ENCODE measurements around the gene DAPK2. TPM values are rescaled to one million over a fixed set of nuclear protein-coding genes. Genes with fewer than 3 reads are reported as not detected.

DAPK2 gene
- polyA plus RNA-seq, 2 of the 4 experiments (the other 2 are of a cell fraction): 3.1 to 4.8 TPM

DNA sequence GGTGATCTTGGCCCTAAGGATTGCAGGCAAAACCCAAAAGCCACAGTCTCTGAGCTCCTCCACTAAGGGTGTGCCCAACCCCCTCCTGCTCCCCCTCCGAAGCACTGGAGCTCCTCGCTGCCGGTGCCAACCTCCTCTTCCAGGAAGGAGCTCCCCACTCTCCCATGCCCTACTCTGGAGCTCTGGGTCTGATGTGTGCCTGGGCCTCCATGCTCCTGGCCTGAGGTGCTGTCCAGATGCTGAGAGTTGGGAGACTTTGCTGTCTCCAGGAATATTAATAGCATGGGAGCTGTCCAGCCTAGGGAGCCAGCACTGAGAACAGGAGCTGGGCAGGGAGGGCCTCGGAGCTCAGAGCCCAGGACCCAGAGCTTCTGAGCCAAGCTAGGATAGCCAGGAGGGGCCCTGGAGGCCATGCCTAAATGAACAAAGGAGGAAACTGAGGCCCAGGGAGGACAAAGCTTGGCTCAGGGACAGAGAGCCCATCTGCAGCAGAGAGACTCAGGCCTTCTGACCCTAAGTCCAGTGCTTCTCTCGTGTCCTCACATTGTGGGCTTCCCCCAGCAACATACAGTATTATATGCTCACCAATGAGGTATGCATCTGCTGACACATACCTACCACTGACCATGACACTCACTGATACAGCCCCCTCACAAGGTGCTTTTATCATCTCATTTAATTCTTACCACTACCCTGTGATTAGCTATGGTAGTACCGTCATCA lies 175.6 kb downstream of the DAPK2 start:
- H3K9me3 ChIP-seq: no peaks in the 10 kb centered on the region
- TF ChIP-seq REST (IDR thresholded peaks at IDR 0.05) (peak; percentile 96), JUNB (IDR thresholded peaks at IDR 0.05) (no peak), HOXB5 (CRISPR knock-in tag; IDR thresholded peaks at IDR 0.05) (peak; percentile 96), FOXS1 (CRISPR knock-in tag; IDR thresholded peaks at IDR 0.05) (peak; percentile 67; the same call in 1 of the 2 replicates), CHD2 (IDR thresholded peaks at IDR 0.05; ENCODE audit: low read length, partially characterized antibody) (no peak), HOXB13 (CRISPR knock-in tag; IDR thresholded peaks at IDR 0.05; ENCODE audit: low read depth) (peak; percentile 80; the same call in 1 of the 2 replicates), EHMT2 (IDR thresholded peaks at IDR 0.05; ENCODE audit: low read depth) (peak; percentile 94), POLR2A (IDR thresholded peaks at IDR 0.05; ENCODE audit: low read length) (no peak)
- TF ChIP-seq, protein P1, sequence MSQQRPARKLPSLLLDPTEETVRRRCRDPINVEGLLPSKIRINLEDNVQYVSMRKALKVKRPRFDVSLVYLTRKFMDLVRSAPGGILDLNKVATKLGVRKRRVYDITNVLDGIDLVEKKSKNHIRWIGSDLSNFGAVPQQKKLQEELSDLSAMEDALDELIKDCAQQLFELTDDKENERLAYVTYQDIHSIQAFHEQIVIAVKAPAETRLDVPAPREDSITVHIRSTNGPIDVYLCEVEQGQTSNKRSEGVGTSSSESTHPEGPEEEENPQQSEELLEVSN (IDR thresholded peaks at IDR 0.05; ENCODE audit: borderline replicate concordance, low read depth): no peak
- DNase-seq (ENCODE audit: low read depth in 1 of 2, low spot score in 1 of 2) (peak; percentile 44 to 51), FAIRE-seq (no peak), ATAC-seq (peak; percentile 92)
- H3K4me2 ChIP-seq: no peak overlapping the region
- H3K4me1 ChIP-seq: 0 out of 3 replicates have a peak, but pooled peaks cover 4% of the 10 kb centered on the region
- CTCF ChIA-PET: interaction anchor here (0.6 to 2.4 kb wide), 9 partner anchors 8 to 260 kb away, joined by 3 to 9 read pairs (median 3); no protein-coding TSS in a partner anchor
- WGBS (ENCODE audit: missing lambda C conversion rate): 57% methylated on average over 6 of the region's 6 CpGs
- POLR2A ChIA-PET: no interaction called here
- H3K27ac ChIP-seq: no peak overlapping the region
- no peak overlapping the region for H3K4me3 ChIP-seq

DNA sequence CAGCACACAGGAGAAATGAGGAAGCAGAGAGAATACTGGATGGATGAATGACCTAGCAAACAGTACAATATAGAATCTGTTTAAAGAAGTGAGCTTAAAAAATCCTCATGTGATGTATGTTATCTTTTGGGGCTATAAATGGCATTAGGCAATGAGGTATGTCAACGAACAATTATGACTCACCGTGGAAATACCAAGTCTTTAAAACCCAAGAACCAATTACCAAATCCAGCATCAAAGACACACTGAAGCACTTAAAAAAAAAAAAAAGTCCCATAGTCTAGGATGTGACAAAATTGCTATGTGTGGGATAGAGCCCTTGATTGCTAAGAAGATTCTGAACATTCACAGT lies 176.3 kb downstream of the DAPK2 start:
- 4% methylated on average over 2 of the region's 2 CpGs for WGBS (ENCODE audit: missing lambda C conversion rate)
- CTCF ChIA-PET: interaction anchor here (0.6 to 2.4 kb wide), 7 partner anchors 20 to 201 kb away, joined by 3 to 9 read pairs (median 3); no protein-coding TSS in a partner anchor
- TF ChIP-seq KDM1A (IDR thresholded peaks at IDR 0.05; ENCODE audit: low read depth) (no peak), HOXA7 (CRISPR knock-in tag; IDR thresholded peaks at IDR 0.05) (no peak), FOSL2 (IDR thresholded peaks at IDR 0.05) (no peak), FOSL2 (CRISPR knock-in tag; IDR thresholded peaks at IDR 0.05) (peak; percentile 65), HDAC2 (IDR thresholded peaks at IDR 0.05) (no peak), MAFK (IDR thresholded peaks at IDR 0.05; ENCODE audit: partially characterized antibody) (no peak)
- Histone ChIP-seq H3K4me2 (no peak overlapping the region), H3K27ac (no peak overlapping the region), H3K9me3 (no peaks in the 10 kb centered on the region), H3K4me1 (0 out of 3 replicates have a peak, but pooled peaks cover 4% of the 10 kb centered on the region), H3K4me3 (no peak overlapping the region)
- no peak for FAIRE-seq
- ATAC-seq: no peak
- POLR2A ChIA-PET: no interaction called here
- no peak for DNase-seq (ENCODE audit: low read depth in 1 of 2, low spot score in 1 of 2)

- Histone ChIP-seq H3K4me3 (no peak overlapping the region), H3K4me2 (no peak overlapping the region), H3K27ac (no peak overlapping the region), H3K4me1 (0 out of 3 replicates have a peak, but pooled peaks cover 4% of the 10 kb centered on the region), H3K9me3 (no peaks in the 10 kb centered on the region)
- no peak for FAIRE-seq
- no peak for TF ChIP-seq MAFK (IDR thresholded peaks at IDR 0.05; ENCODE audit: partially characterized antibody)
- no peak for TF ChIP-seq ZNF302 (CRISPR knock-in tag; IDR thresholded peaks at IDR 0.05)
- DNase-seq (ENCODE audit: low read depth in 1 of 2, low spot score in 1 of 2): no peak
- ChIA-PET CTCF (interaction anchor here (0.7 to 2.8 kb wide), 6 partner anchors 22 to 198 kb away, joined by 3 to 13 read pairs (median 3); partner anchors contain the start of gene DAPK2), POLR2A (no interaction called here)
- ATAC-seq: no peak
- whole genome bisulfite sequencing (ENCODE audit: missing lambda C conversion rate): 19% methylated on average over 2 of the region's 2 CpGs
These were observed 176.8 kb downstream of the DAPK2 start for GRCh38 chr15:63869371-63870042.

All from A549 (cell line).